GM12878 (cell line): ENCODE data around the gene TBCCD1. TPM values are rescaled to one million over a fixed set of nuclear protein-coding genes. Genes with fewer than 3 reads are reported as not detected.

Experiments used
- ATAC-seq: fragments of 200-7000 bp; cut with Tn5 transposase; 3 replicates; pipeline ENCODE4 v1.9.1; 2020; ENCODE audit warnings: mild to moderate bottlenecking, moderate library complexity
- BruUV-seq: library from RNA; stranded (reverse); fragments of 400-500 nt; replicated peaks from 2 replicates; lab custom pipeline; 2021; lab: Mats Ljungman, UMichigan
- CTCF ChIA-PET: fragments of 300-600 bp; sonication (Branson Sonifier 250); formaldehyde crosslinking; extraction: SDS; loops from one replicate; lab custom pipeline; 2021; ENCODE audit warnings: inconsistent platforms; lab: Yijun Ruan, JAX
- POLR2A ChIA-PET: fragments of 350-600 bp; formaldehyde crosslinking; extraction: SDS; loops from one replicate; lab custom pipeline; 2021; ENCODE audit warnings: inconsistent platforms; lab: Charles Lee
- RAD21 ChIA-PET: fragments of 300-600 bp; sonication (Branson Sonifier 250); formaldehyde crosslinking; loops from one replicate; lab custom pipeline; 2023; ENCODE audit warnings: antibody characterized with exemption; ENCODE audit not compliant: unreplicated experiment; lab: Charles Lee
- SMC1A ChIA-PET: fragments of 300-600 bp; sonication (Branson Sonifier 250); formaldehyde crosslinking; loops from one replicate; lab custom pipeline; 2023; ENCODE audit not compliant: unreplicated experiment, uncharacterized antibody; lab: Charles Lee
- DNase-seq: peaks from one replicate; pipeline ENCODE4 v3.0.0-alpha.2; 2011; ENCODE audit warnings: low read depth, low spot score
- FAIRE-seq: peaks from 3 replicates; lab custom pipeline; 2011; peaks lifted over from hg19 to GRCh38; lab: Jason Lieb, UNC
- H2AFZ ChIP-seq: 2 replicates; pipeline ENCODE4 v1.6.0; 2011; ENCODE audit warnings: low read depth, low read length, control low read depth; ENCODE audit not compliant: control insufficient read depth
- H3K27ac ChIP-seq: 2 replicates; pipeline ENCODE4 v1.5.1; 2011; ENCODE audit warnings: control low read depth; ENCODE audit not compliant: control insufficient read depth, insufficient read depth
- H3K27me3 ChIP-seq, 2 experiments: replicated peaks in 1 of 2; 2 replicates each; pipeline versions ENCODE4 v1.6.0 to v1.6.1; 2011; ENCODE audit warnings: low read length in 1 of 2; ENCODE audit not compliant: control insufficient read depth in 2 of 2, insufficient read depth in 2 of 2
- H3K36me3 ChIP-seq, 2 experiments: 2 replicates each; pipeline ENCODE4 v1.5.1; 2011; ENCODE audit warnings: low read length in 1 of 2; ENCODE audit not compliant: control insufficient read depth in 2 of 2, insufficient read depth in 2 of 2
- H3K4me1 ChIP-seq: 2 replicates; pipeline ENCODE4 v1.6.1; 2011; ENCODE audit warnings: mild to moderate bottlenecking, low read length, moderate library complexity, mixed read lengths; ENCODE audit not compliant: control insufficient read depth, insufficient read depth
- H3K4me2 ChIP-seq: 2 replicates; pipeline ENCODE4 v1.6.0; 2011; ENCODE audit warnings: control low read depth; ENCODE audit not compliant: control insufficient read depth, insufficient read depth
- H3K4me3 ChIP-seq: fragments of 200-600 bp; sonication (generic); 2 replicates; pipeline ENCODE4 v1.5.1; 2016
- H3K79me2 ChIP-seq: 2 replicates; pipeline ENCODE4 v1.6.0; 2011; ENCODE audit warnings: low read length; ENCODE audit not compliant: control insufficient read depth, insufficient read depth
- H3K9ac ChIP-seq: 2 replicates; pipeline ENCODE4 v1.8.0; 2011; ENCODE audit warnings: low read length, control low read depth, mixed read lengths; ENCODE audit not compliant: control insufficient read depth, insufficient read depth
- H3K9me3 ChIP-seq: replicated peaks from 3 replicates; pipeline ENCODE4 v1.5.1; 2011; ENCODE audit warnings: mild to moderate bottlenecking, low read length; ENCODE audit not compliant: control insufficient read depth, insufficient read depth
- H4K20me1 ChIP-seq: 2 replicates; pipeline ENCODE4 v1.6.0; 2011; ENCODE audit not compliant: control insufficient read depth, insufficient read depth
- ATF7 ChIP-seq: fragments of 450-650 bp; IDR thresholded peaks from 2 replicates; pipeline ENCODE4 v1.6.1; 2016; ENCODE audit warnings: low read depth, mild to moderate bottlenecking
- BCLAF1 ChIP-seq: fragments of 450-650 bp; IDR thresholded peaks from 2 replicates; pipeline ENCODE4 v1.6.1; 2017; ENCODE audit warnings: antibody characterized with exemption, mild to moderate bottlenecking, moderate library complexity
- ESRRA ChIP-seq: IDR thresholded peaks from 2 replicates; pipeline ENCODE4 v1.6.1; 2012; ENCODE audit warnings: mild to moderate bottlenecking, low read length, improper control_type of control experiment
- FOXK2 ChIP-seq: fragments of 450-650 bp; IDR thresholded peaks from 2 replicates; pipeline ENCODE4 v1.6.1; 2017; ENCODE audit warnings: mild to moderate bottlenecking, moderate library complexity
- GABPA ChIP-seq: IDR thresholded peaks from 2 replicates; pipeline ENCODE4 v1.6.1; 2014; ENCODE audit warnings: antibody characterized with exemption, low read depth, mild to moderate bottlenecking, inconsistent platforms
- HDGF ChIP-seq: fragments of 450-650 bp; IDR thresholded peaks from 2 replicates; pipeline ENCODE4 v1.6.1; 2016; ENCODE audit warnings: antibody characterized with exemption
- MEF2B ChIP-seq: fragments of 450-650 bp; IDR thresholded peaks from 2 replicates; pipeline ENCODE4 v1.6.1; 2018; ENCODE audit warnings: mild to moderate bottlenecking, moderate library complexity; ENCODE audit not compliant: partially characterized antibody, poor library complexity, severe bottlenecking
- NBN ChIP-seq: fragments of 450-650 bp; IDR thresholded peaks from 2 replicates; pipeline ENCODE4 v1.6.1; 2016
- NFIC ChIP-seq: IDR thresholded peaks from 2 replicates; pipeline ENCODE4 v1.6.1; 2012; ENCODE audit warnings: low read depth, mild to moderate bottlenecking, inconsistent platforms, low read length, moderate library complexity
- RAD51 ChIP-seq: fragments of 450-650 bp; IDR thresholded peaks from 2 replicates; pipeline ENCODE4 v1.6.1; 2016; ENCODE audit warnings: moderate library complexity, mild to moderate bottlenecking, inconsistent platforms
- SP1 ChIP-seq: IDR thresholded peaks from one replicate; pipeline ENCODE4 v1.6.1; 2011; ENCODE audit warnings: low read depth, low read length
- ZNF592 ChIP-seq: fragments of 450-650 bp; IDR thresholded peaks from 2 replicates; pipeline ENCODE4 v1.6.1; 2017; ENCODE audit warnings: mild to moderate bottlenecking, moderate library complexity
- WGBS: methylation state at CpG from one replicate; pipeline ENCODE4 v1.1.6; 2016; ENCODE audit warnings: low lambda C conversion rate; ENCODE audit not compliant: insufficient replicate concordance, insufficient coverage; ENCODE audit errors: missing lambda C conversion rate; 5-methylcytosine and 5-hydroxymethylcytosine counted together
- in situ Hi-C: fragments of 300-500 bp; cut with MboI; formaldehyde crosslinking; loops from 9 replicates; pipeline ENCODE4 v1.14.3; 2018; ENCODE audit warnings: mixed read lengths
- intact Hi-C: fragments of 100-400 bp; cut with micrococcal nuclease; formaldehyde crosslinking; loops from one replicate; pipeline ENCODE4 v1.14.2; 2022; ENCODE audit not compliant: unreplicated experiment
- polyA plus RNA-seq, 11 experiments: library from polyadenylated mRNA; depleted of rRNA in 4 of 11; unstranded in 6 of 11; stranded (reverse) in 5 of 11; fragments of >200 nt; fragmentation: Nextera tagmentation in 4 of 11; fragmentation: Illumina TruSeq in 1 of 11; extraction: Ambion mirVana in 4 of 11; extraction: Trizol in 1 of 11; gene quantifications; 1 replicate in 1 of 11; 2 replicates in 10 of 11; pipeline versions ENCODE4 v1.2.1 to v1.2.3, GENCODE V29; 2011 to 2016; ENCODE audit warnings: inconsistent platforms in 2 of 11, missing spikeins in 2 of 11, low read depth in 1 of 11
- total RNA-seq, 4 experiments: library from RNA; depleted of rRNA in 3 of 4; stranded (reverse); fragments of >200 nt in 3 of 4; fragmentation: Illumina TruSeq in 1 of 4; extraction: Trizol in 1 of 4; gene quantifications; 2 replicates each; pipeline versions ENCODE4 v1.2.1 to v1.2.3, GENCODE V29; 2013 to 2021
- TF ChIP-seq, protein P1 (sequence below): fragments of 150-350 bp; IDR thresholded peaks from 2 replicates; pipeline ENCODE4 v1.6.1; 2014; ENCODE audit warnings: mild to moderate bottlenecking, low read depth, low read length
- TF ChIP-seq, protein P2 (sequence below), 3 experiments: IDR thresholded peaks in 2 of 3; conservative IDR thresholded peaks in 1 of 3; 2 replicates each; pipeline ENCODE4 v1.5.1; 2011; ENCODE audit warnings: low read depth in 3 of 3, low read length in 3 of 3, mild to moderate bottlenecking in 3 of 3, control low read depth in 2 of 3, moderate library complexity in 2 of 3, inconsistent platforms in 1 of 3, mixed read lengths in 1 of 3; ENCODE audit not compliant: control insufficient read depth in 2 of 3, insufficient read depth in 1 of 3; ENCODE audit errors: extremely low read depth in 1 of 3

Gene TBCCD1
- total and polyA plus RNA-seq, 10 of the 15 experiments (the other 5 are each of a cell fraction or from before 2014, with no cell fraction given): 6.9 to 23.4 (median 14.7) TPM

DNA sequence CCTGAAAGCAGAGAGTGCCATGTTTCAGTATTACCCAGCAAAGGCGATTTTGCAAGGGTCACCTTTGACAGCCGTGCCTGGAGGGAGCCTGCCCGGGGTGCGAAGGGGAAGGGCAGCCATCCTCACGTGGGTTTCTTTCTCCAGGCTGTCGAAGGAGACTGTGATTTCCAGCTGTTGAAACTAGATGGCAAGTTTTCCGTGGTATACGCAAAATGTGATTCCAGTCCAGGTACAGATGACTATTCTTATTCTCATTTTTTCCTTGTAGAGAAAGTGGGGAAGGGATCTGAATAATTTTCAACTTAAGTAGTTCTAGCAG, 49.1 kb upstream of the TBCCD1 start:
- no peak overlapping the region for H3K4me3 ChIP-seq
- H3K9ac ChIP-seq: no peak overlapping the region
- no TSS peak for BruUV-seq
- no peak overlapping the region for H3K27ac ChIP-seq
- no peak overlapping the region for H2AFZ ChIP-seq
- H3K4me1 ChIP-seq: peaks cover 7% of the 10 kb centered on the region
- H3K36me3 ChIP-seq: no peaks in the 10 kb centered on the region
- H4K20me1 ChIP-seq: no peaks in the 10 kb centered on the region
- peaks cover 2 to 3% of the 10 kb centered on the region in 2 experiments; a peak in 3 of 4 replicates for H3K27me3 ChIP-seq
- DNase-seq: no peak
- no peak for ATAC-seq
- intact Hi-C loops: loop anchor here (2.0 to 10.0 kb wide), 3 partner anchors 359 to 639 kb away; no protein-coding TSS in a partner anchor
- no peak overlapping the region for H3K4me2 ChIP-seq
- ChIA-PET SMC1A (interaction anchor here (0.6 to 5.7 kb wide), 19 partner anchors 26 to 662 kb away, joined by 3 to 38 read pairs (median 4); partner anchors contain the start of gene DNAJB11), CTCF (interaction anchor here (1.0 to 7.7 kb wide), 56 partner anchors 8 to 956 kb away, joined by 3 to 183 read pairs (median 6); partner anchors contain the start of genes CRYGS, DNAJB11, FETUB and TBCCD1), RAD21 (interaction anchor here (0.8 to 4.6 kb wide), 18 partner anchors 10 to 956 kb away, joined by 3 to 45 read pairs (median 7); no protein-coding TSS in a partner anchor), POLR2A (interaction anchor here (1.0 to 1.1 kb wide), 3 partner anchors 167 to 203 kb away, joined by 3 to 4 read pairs (median 3); partner anchors contain the start of gene EIF4A2)
- no peak for FAIRE-seq
- H3K79me2 ChIP-seq: no peaks in the 10 kb centered on the region
- in situ Hi-C loops: loop anchor here (5.0 kb wide), 1 partner anchor 206 kb away; no protein-coding TSS in a partner anchor
- WGBS: 80% methylated on average over 8 of the region's 8 CpGs
- no peaks in the 10 kb centered on the region for H3K9me3 ChIP-seq
- no peak for TF ChIP-seq ZNF592
- no peak for TF ChIP-seq HDGF
- TF ChIP-seq ATF7: no peak
- no peak for TF ChIP-seq MEF2B
- TF ChIP-seq RAD51: no peak
- no peak for TF ChIP-seq ESRRA
- TF ChIP-seq SP1: no peak
- TF ChIP-seq FOXK2: no peak
- no peak for TF ChIP-seq GABPA
- TF ChIP-seq, protein P1, sequence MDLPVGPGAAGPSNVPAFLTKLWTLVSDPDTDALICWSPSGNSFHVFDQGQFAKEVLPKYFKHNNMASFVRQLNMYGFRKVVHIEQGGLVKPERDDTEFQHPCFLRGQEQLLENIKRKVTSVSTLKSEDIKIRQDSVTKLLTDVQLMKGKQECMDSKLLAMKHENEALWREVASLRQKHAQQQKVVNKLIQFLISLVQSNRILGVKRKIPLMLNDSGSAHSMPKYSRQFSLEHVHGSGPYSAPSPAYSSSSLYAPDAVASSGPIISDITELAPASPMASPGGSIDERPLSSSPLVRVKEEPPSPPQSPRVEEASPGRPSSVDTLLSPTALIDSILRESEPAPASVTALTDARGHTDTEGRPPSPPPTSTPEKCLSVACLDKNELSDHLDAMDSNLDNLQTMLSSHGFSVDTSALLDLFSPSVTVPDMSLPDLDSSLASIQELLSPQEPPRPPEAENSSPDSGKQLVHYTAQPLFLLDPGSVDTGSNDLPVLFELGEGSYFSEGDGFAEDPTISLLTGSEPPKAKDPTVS: no peak
- TF ChIP-seq NBN: no peak
- TF ChIP-seq, protein P2, sequence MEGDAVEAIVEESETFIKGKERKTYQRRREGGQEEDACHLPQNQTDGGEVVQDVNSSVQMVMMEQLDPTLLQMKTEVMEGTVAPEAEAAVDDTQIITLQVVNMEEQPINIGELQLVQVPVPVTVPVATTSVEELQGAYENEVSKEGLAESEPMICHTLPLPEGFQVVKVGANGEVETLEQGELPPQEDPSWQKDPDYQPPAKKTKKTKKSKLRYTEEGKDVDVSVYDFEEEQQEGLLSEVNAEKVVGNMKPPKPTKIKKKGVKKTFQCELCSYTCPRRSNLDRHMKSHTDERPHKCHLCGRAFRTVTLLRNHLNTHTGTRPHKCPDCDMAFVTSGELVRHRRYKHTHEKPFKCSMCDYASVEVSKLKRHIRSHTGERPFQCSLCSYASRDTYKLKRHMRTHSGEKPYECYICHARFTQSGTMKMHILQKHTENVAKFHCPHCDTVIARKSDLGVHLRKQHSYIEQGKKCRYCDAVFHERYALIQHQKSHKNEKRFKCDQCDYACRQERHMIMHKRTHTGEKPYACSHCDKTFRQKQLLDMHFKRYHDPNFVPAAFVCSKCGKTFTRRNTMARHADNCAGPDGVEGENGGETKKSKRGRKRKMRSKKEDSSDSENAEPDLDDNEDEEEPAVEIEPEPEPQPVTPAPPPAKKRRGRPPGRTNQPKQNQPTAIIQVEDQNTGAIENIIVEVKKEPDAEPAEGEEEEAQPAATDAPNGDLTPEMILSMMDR (IDR thresholded peaks at IDR 0.05 in 2 of 3, conservative IDR thresholded peaks at IDR 0.05 in 1 of 3; ENCODE audit: control insufficient read depth in 2 of 3, extremely low read depth in 1 of 3, insufficient read depth in 1 of 3, low read depth in 3 of 3, low read length in 3 of 3): no peak
- TF ChIP-seq NFIC: no peak
- no peak for TF ChIP-seq BCLAF1
